ENCODE data around the gene TMED6. TPM values are rescaled to one million over a fixed set of nuclear protein-coding genes. Genes with fewer than 3 reads are reported as not detected.

The TMED6 gene
- total RNA-seq, 1 experiment from 2014 or later, result 0.91 TPM

DNA sequence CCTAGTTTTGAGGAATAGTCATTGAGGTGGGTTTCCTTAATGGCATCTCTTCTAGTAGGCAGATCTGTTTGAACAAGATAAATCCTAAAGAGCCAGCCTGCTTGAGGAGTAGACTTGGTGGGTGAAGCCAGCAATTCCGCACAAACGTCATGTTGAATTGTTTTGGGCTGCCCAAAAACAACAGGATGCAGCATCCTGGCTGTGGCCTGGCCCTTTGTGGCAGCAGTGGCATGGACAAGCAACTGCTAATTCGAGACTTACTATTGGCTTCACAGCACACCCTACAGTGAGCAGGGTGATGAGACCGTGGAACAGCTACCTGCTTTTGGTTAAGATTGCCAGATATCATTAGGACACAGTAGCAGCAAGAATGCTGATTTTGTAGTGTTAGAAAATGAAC lies 49.7 kb downstream of the TMED6 start:
- no peak for ATAC-seq
- CTCF ChIA-PET, result no interaction called here

More for the DNA sequence above, 49.7 kb downstream of the TMED6 start:
- intact Hi-C loops (cut with micrococcal nuclease), result no loop called here
- POLR2A ChIA-PET, result interaction anchor here (1.1 kb wide), 1 partner anchor 12 kb away, joined by 3 read pairs; no protein-coding TSS in a partner anchor
- Histone ChIP-seq H3K4me2 (ENCODE audit: low read length) (no peak overlapping the region), H3K9ac (ENCODE audit: low read length) (no peak overlapping the region), H2AFZ (ENCODE audit: low read depth, low read length, poor library complexity, severe bottlenecking) (no peak overlapping the region), H3K27ac (ENCODE audit: low read depth, low read length) (no peak overlapping the region), H3K4me1 (ENCODE audit: control insufficient read depth in 1 of 2, insufficient read depth in 2 of 2, low read length in 2 of 2) (no peaks in the 10 kb centered on the region), H3K9me2 (ENCODE audit: insufficient read depth) (no peaks in the 10 kb centered on the region), H3K79me2 (ENCODE audit: insufficient read depth, low read length) (no peaks in the 10 kb centered on the region), H3K27me3 (ENCODE audit: insufficient read depth, low read length) (no peaks in the 10 kb centered on the region), H3K9me3 (ENCODE audit: control insufficient read depth in 1 of 2, insufficient read depth in 1 of 2, low read depth in 1 of 2, low read length in 2 of 2) (no peaks in the 10 kb centered on the region), H4K20me1 (ENCODE audit: insufficient read depth) (no peaks in the 10 kb centered on the region), H3K36me3 (ENCODE audit: control insufficient read depth in 1 of 2, insufficient read depth in 2 of 2, low read length in 2 of 2) (peaks cover 0 to 17% of the 10 kb centered on the region in 2 experiments; a peak in 2 of 4 replicates), H3K4me3 (replicated peaks in 1 of 2; ENCODE audit: low read depth in 1 of 2, low read length in 2 of 2) (no peak overlapping the region)
- TF ChIP-seq TCF7L2 (IDR thresholded peaks at IDR 0.05; ENCODE audit: borderline replicate concordance, extremely low read depth, insufficient read depth, insufficient read length) (no peak), JUND (IDR thresholded peaks at IDR 0.05) (no peak), YY1 (IDR thresholded peaks at IDR 0.05; ENCODE audit: extremely low read depth, insufficient replicate concordance, low read depth, low read length) (no peak), ZFX (IDR thresholded peaks at IDR 0.05) (no peak), CEBPB (IDR thresholded peaks at IDR 0.05; ENCODE audit: low read depth) (no peak), RAD21 (IDR thresholded peaks at IDR 0.05; ENCODE audit: low read depth) (no peak), SRF (IDR thresholded peaks at IDR 0.05; ENCODE audit: low read depth) (no peak), SIN3A (IDR thresholded peaks at IDR 0.05; ENCODE audit: low read depth) (no peak), ELF1 (IDR thresholded peaks at IDR 0.05; ENCODE audit: borderline replicate concordance, low read depth) (no peak), EGR1 (IDR thresholded peaks at IDR 0.05; ENCODE audit: low read depth) (no peak), POLR2A (IDR thresholded peaks at IDR 0.05; ENCODE audit: borderline replicate concordance, extremely low read depth, insufficient read depth, insufficient read length) (no peak), SP1 (IDR thresholded peaks at IDR 0.05; ENCODE audit: low read depth) (no peak), EZH2phosphoT487 (IDR thresholded peaks at IDR 0.05; ENCODE audit: borderline replicate concordance) (no peak), POLR2AphosphoS5 (IDR thresholded peaks at IDR 0.05; ENCODE audit: low read depth, low read length) (no peak), EZH2 (IDR thresholded peaks at IDR 0.05) (no peak)
- TF ChIP-seq, protein P1, sequence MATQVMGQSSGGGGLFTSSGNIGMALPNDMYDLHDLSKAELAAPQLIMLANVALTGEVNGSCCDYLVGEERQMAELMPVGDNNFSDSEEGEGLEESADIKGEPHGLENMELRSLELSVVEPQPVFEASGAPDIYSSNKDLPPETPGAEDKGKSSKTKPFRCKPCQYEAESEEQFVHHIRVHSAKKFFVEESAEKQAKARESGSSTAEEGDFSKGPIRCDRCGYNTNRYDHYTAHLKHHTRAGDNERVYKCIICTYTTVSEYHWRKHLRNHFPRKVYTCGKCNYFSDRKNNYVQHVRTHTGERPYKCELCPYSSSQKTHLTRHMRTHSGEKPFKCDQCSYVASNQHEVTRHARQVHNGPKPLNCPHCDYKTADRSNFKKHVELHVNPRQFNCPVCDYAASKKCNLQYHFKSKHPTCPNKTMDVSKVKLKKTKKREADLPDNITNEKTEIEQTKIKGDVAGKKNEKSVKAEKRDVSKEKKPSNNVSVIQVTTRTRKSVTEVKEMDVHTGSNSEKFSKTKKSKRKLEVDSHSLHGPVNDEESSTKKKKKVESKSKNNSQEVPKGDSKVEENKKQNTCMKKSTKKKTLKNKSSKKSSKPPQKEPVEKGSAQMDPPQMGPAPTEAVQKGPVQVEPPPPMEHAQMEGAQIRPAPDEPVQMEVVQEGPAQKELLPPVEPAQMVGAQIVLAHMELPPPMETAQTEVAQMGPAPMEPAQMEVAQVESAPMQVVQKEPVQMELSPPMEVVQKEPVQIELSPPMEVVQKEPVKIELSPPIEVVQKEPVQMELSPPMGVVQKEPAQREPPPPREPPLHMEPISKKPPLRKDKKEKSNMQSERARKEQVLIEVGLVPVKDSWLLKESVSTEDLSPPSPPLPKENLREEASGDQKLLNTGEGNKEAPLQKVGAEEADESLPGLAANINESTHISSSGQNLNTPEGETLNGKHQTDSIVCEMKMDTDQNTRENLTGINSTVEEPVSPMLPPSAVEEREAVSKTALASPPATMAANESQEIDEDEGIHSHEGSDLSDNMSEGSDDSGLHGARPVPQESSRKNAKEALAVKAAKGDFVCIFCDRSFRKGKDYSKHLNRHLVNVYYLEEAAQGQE (IDR thresholded peaks at IDR 0.05; ENCODE audit: low read depth), result no peak
- TF ChIP-seq, protein P2, sequence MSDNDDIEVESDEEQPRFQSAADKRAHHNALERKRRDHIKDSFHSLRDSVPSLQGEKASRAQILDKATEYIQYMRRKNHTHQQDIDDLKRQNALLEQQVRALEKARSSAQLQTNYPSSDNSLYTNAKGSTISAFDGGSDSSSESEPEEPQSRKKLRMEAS (IDR thresholded peaks at IDR 0.05), result no peak
- TF ChIP-seq, protein P3, sequence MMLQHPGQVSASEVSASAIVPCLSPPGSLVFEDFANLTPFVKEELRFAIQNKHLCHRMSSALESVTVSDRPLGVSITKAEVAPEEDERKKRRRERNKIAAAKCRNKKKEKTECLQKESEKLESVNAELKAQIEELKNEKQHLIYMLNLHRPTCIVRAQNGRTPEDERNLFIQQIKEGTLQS (IDR thresholded peaks at IDR 0.05), result no peak
- TF ChIP-seq, protein P4, sequence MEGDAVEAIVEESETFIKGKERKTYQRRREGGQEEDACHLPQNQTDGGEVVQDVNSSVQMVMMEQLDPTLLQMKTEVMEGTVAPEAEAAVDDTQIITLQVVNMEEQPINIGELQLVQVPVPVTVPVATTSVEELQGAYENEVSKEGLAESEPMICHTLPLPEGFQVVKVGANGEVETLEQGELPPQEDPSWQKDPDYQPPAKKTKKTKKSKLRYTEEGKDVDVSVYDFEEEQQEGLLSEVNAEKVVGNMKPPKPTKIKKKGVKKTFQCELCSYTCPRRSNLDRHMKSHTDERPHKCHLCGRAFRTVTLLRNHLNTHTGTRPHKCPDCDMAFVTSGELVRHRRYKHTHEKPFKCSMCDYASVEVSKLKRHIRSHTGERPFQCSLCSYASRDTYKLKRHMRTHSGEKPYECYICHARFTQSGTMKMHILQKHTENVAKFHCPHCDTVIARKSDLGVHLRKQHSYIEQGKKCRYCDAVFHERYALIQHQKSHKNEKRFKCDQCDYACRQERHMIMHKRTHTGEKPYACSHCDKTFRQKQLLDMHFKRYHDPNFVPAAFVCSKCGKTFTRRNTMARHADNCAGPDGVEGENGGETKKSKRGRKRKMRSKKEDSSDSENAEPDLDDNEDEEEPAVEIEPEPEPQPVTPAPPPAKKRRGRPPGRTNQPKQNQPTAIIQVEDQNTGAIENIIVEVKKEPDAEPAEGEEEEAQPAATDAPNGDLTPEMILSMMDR (IDR thresholded peaks at IDR 0.05 in 2 of 3, conservative IDR thresholded peaks at IDR 0.05 in 1 of 3; ENCODE audit: borderline replicate concordance in 1 of 3, insufficient read depth in 1 of 3, low read depth in 2 of 3, low read length in 2 of 3), result no peak
- TF ChIP-seq, protein P5, sequence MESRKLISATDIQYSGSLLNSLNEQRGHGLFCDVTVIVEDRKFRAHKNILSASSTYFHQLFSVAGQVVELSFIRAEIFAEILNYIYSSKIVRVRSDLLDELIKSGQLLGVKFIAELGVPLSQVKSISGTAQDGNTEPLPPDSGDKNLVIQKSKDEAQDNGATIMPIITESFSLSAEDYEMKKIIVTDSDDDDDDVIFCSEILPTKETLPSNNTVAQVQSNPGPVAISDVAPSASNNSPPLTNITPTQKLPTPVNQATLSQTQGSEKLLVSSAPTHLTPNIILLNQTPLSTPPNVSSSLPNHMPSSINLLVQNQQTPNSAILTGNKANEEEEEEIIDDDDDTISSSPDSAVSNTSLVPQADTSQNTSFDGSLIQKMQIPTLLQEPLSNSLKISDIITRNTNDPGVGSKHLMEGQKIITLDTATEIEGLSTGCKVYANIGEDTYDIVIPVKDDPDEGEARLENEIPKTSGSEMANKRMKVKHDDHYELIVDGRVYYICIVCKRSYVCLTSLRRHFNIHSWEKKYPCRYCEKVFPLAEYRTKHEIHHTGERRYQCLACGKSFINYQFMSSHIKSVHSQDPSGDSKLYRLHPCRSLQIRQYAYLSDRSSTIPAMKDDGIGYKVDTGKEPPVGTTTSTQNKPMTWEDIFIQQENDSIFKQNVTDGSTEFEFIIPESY (IDR thresholded peaks at IDR 0.05; ENCODE audit: extremely low read depth, insufficient replicate concordance, low read length), result no peak
- no peak for DNase-seq (ENCODE audit: low read depth, low spot score)
- no TSS peak for BruUV-seq (replicated peaks)
- RAD21 ChIA-PET (ENCODE audit: low non-redundant PET in 1 of 2, low total read pairs in 2 of 2, uncharacterized antibody in 2 of 2, unreplicated experiment in 2 of 2), result no interaction called here
